Measurements from ENCODE around the gene XYLT1.

XYLT1 gene

DNA sequence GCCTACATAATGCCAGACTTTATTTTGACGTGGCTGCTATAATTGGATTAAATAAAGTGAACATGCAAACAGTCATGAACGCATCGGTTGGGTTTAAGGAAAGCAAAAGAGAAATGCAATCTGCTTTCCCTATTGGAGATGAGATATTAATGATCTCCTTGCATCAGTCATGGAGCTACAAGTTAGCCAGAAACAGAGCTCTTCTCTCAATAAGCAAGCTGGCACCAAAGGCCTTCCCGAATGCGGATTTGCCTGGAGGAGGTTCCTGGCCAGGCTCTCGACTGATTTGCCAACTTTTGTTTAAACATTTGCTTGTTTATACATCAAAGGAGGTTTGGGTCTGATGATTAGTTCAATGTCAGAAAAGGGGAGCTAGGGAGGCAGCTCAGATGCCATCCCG is 318.4 kb downstream of the XYLT1 start:
- ChIA-PET POLR2A (ENCODE audit: low non-redundant PET) (no interaction called here), CTCF (interaction anchor here (0.7 kb wide), 1 partner anchor 180 kb away, joined by 3 read pairs; no protein-coding TSS in a partner anchor)
- TF ChIP-seq, protein P1, sequence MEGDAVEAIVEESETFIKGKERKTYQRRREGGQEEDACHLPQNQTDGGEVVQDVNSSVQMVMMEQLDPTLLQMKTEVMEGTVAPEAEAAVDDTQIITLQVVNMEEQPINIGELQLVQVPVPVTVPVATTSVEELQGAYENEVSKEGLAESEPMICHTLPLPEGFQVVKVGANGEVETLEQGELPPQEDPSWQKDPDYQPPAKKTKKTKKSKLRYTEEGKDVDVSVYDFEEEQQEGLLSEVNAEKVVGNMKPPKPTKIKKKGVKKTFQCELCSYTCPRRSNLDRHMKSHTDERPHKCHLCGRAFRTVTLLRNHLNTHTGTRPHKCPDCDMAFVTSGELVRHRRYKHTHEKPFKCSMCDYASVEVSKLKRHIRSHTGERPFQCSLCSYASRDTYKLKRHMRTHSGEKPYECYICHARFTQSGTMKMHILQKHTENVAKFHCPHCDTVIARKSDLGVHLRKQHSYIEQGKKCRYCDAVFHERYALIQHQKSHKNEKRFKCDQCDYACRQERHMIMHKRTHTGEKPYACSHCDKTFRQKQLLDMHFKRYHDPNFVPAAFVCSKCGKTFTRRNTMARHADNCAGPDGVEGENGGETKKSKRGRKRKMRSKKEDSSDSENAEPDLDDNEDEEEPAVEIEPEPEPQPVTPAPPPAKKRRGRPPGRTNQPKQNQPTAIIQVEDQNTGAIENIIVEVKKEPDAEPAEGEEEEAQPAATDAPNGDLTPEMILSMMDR (conservative IDR thresholded peaks at IDR 0.05; ENCODE audit: low read depth), result no peak
- no peak for DNase-seq (ENCODE audit: low spot score)
- no peak overlapping the region for H3K27ac ChIP-seq

DNA sequence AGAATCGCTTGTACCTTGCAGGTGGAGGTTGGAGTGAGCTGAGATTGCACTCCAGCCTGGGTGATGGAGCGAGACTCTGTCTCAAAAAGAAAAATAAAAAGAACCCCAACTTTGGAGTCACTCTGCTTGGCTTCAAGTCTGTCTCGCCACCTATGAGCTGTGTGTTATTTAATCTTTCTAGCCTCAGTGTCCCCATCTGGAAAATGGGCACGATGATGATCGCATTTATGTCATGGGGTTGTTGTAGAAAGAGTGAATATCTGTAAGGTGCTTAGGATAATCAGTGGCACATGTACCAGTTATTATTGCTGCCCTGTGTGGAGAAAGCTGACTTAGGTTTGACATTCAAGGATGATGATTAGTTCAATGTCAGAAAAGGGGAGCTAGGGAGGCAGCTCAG is 319.4 kb downstream of the XYLT1 start:
- no peak overlapping the region for H3K27ac ChIP-seq
- TF ChIP-seq, protein P1 (conservative IDR thresholded peaks at IDR 0.05; ENCODE audit: low read depth), result no peak
- CTCF ChIA-PET, result no interaction called here
- POLR2A ChIA-PET (ENCODE audit: low non-redundant PET), result no interaction called here
- DNase-seq (ENCODE audit: low spot score), result no peak

DNA sequence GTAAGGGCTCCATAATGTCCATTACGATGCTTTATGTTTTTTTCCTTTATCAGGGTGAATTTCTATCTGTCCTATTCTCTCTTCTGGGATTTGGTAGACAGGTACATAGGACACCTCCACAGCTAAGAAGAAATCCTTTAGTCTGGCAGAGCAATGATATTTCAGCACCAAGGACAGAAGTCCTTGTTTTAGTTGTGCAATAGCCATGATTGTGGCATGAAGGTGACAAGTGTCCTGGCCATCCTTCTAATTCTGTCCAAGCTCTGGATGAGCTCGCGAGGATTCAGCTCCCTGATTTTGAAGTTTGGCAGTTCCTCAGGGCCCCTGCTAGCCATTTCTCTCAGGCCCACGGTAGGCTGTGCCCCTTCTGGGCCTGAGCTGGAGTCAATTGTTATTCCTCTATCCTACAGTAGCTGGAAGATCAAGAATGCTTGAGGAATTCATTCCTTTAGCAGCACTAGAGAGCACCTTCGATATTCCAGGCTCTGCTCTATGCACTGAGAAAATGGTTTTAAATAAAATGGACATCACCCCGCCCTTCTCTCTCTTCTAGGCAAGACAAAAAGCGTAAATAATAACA is 320.8 kb downstream of the XYLT1 start:
- ChIA-PET CTCF (interaction anchor here (0.6 kb wide), 2 partner anchors 55 to 338 kb away, joined by 3 read pairs; no protein-coding TSS in a partner anchor), POLR2A (ENCODE audit: low non-redundant PET) (no interaction called here)
- H3K27ac ChIP-seq, result no peak overlapping the region
- TF ChIP-seq, protein P1 (conservative IDR thresholded peaks at IDR 0.05; ENCODE audit: low read depth), result no peak
- DNase-seq (ENCODE audit: low spot score), result no peak

DNA sequence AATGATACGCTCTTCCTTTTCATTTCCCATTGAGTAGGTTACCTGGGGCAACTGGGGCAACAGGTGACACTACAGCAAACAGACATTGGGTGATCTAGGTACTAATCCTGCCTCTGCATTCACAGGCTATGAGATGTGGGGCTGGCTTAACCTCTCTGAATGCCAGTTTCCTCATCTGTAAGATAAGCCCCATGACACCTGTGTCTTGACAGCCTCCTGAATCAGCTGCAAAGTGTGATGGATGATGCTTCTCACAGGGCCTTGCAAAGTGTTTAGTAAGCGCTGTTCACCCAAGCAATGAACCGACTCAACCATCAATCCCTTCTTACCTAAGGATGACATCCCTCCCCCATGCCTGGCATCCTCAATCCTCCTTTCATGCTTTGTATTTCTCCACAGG is 322.8 kb downstream of the XYLT1 start:
- ChIA-PET POLR2A (ENCODE audit: low non-redundant PET) (no interaction called here), CTCF (no interaction called here)
- TF ChIP-seq, protein P1 (conservative IDR thresholded peaks at IDR 0.05; ENCODE audit: low read depth), result no peak
- no peak overlapping the region for H3K27ac ChIP-seq
- no peak for DNase-seq (ENCODE audit: low spot score)

DNA sequence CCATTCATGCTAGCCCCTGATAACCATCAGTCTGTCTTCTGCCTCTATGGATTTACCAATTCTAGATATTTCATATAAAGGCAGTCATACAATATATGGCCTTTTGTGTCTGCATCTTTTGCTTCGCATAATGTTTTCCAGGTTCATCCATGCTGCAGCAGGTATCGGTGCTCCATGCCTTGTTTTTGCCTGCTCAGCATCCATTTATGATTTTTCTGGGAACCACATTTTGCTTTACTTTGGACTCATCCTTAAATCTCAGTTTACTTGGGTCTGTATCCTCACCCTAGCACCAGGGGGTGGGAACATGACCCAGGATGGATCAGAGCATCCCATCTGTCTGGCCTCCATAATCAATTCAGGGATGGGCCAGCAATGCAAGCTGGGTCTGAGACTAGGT is 325.7 kb downstream of the XYLT1 start:
- TF ChIP-seq, protein P1 (conservative IDR thresholded peaks at IDR 0.05; ENCODE audit: low read depth), result no peak
- no peak for DNase-seq (ENCODE audit: low spot score)
- ChIA-PET POLR2A (ENCODE audit: low non-redundant PET) (interaction anchor here (0.6 kb wide), 1 partner anchor 74 kb away, joined by 3 read pairs; no protein-coding TSS in a partner anchor), CTCF (no interaction called here)
- no peak overlapping the region for H3K27ac ChIP-seq

DNA sequence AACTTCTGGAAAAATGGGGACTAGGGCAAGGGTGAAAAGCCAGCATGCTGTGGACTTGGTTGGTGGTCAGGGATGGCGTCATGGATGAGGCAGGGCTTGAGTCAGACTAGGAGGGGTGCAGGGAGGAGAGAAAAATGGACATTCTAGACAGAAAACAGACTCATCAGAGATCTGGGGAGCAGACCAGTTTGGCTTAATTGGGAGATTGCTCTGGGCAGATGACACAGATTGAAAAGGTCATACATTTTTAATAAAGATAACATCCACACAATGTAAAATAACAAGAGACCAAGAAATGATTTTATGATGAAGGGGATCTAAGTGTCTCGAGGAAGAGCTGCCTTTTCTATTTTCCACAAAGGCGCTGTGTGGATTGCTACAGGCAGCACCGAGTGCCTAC is 326.3 kb downstream of the XYLT1 start:
- DNase-seq (ENCODE audit: low spot score), result no peak
- ChIA-PET CTCF (no interaction called here), POLR2A (ENCODE audit: low non-redundant PET) (no interaction called here)
- H3K27ac ChIP-seq, result no peak overlapping the region
- TF ChIP-seq, protein P1 (conservative IDR thresholded peaks at IDR 0.05; ENCODE audit: low read depth), result no peak
